Right ventricle myocardium superior (tissue), 1 donor: Measurements from ENCODE around the gene GPX2. TPM values are rescaled to one million over a fixed set of nuclear protein-coding genes. Genes with fewer than 3 reads are reported as not detected.
"Not testable (repeated sequence)": the region's sequence is repeated elsewhere in the genome, so short reads cannot be mapped to it uniquely, and the experiment has no call there.

Source experiments
- ATAC-seq: fragments of 200-7000 bp; cut with Tn5 transposase; one replicate; pipeline ENCODE4 v1.9.1; 2020; ENCODE audit warnings: mild to moderate bottlenecking; ENCODE audit not compliant: poor library complexity
- DNase-seq: peaks from one replicate; pipeline ENCODE4 v3.0.0-alpha.2; 2020
- intact Hi-C: fragments of 100-400 bp; cut with DNase I; formaldehyde crosslinking; loops from one replicate; pipeline ENCODE4 v1.11.2; 2022
- total RNA-seq: library from RNA; stranded (reverse); fragmentation: NEBNext Ultra II Directional; extraction: Animal tissue kit (Norgen Biotek cat#: 25700); gene quantifications from one replicate; pipeline ENCODE4 v1.2.1, GENCODE V29; 2021
- donor health status: DM: no; HTN: yes; CAD: no; lungs with severe emphysema.

The GPX2 gene
- total RNA-seq, 1 donor from 2014 or later: not detected

- no peak for ATAC-seq
- no peak for DNase-seq
- intact Hi-C loops: no loop called here
Measured at GRCh38 chr14:64926398-64926995, 16.0 kb downstream of the GPX2 start.

- DNase-seq: no peak
- no peak for ATAC-seq
- intact Hi-C loops: no loop called here
Measured at GRCh38 chr14:64923015-64923414, 19.5 kb downstream of the GPX2 start.

GRCh38 chr14:64920465-64920864 is 22.1 kb downstream of the GPX2 start:
- intact Hi-C loops: no loop called here

GRCh38 chr14:64919618-64920017 is 22.9 kb downstream of the GPX2 start:
- intact Hi-C loops: loop anchor here (10.0 kb wide), 1 partner anchor 65 kb away; the partner anchor contains the start of gene FNTB
- ATAC-seq (no peak), DNase-seq (no peak)

More at GRCh38 chr14:64920465-64920864, 22.1 kb downstream of the GPX2 start:
- ATAC-seq (no peak), DNase-seq (no peak)

GRCh38 chr14:64919215-64919614 is 23.3 kb downstream of the GPX2 start:
- no peak for ATAC-seq
- no peak for DNase-seq
- intact Hi-C loops: loop anchor here (10.0 kb wide), 1 partner anchor 66 kb away; the partner anchor contains the start of gene FNTB

GRCh38 chr14:64918216-64918615 is 24.3 kb downstream of the GPX2 start:
- ATAC-seq: no peak
- DNase-seq: no peak
- intact Hi-C loops: loop anchor here (10.0 kb wide), 1 partner anchor 67 kb away; the partner anchor contains the start of gene FNTB

- ATAC-seq: no peak
- intact Hi-C loops: loop anchor here (10.0 kb wide), 1 partner anchor 69 kb away; the partner anchor contains the start of gene FNTB
Measured at GRCh38 chr14:64915797-64916196, 26.7 kb downstream of the GPX2 start.

GRCh38 chr14:64915029-64915424 is 27.5 kb downstream of the GPX2 start:
- intact Hi-C loops: loop anchor here (10.0 kb wide), 1 partner anchor 70 kb away; the partner anchor contains the start of gene FNTB
- DNase-seq (no peak), ATAC-seq (no peak)

More at GRCh38 chr14:64915797-64916196, 26.7 kb downstream of the GPX2 start:
- DNase-seq: no peak

GRCh38 chr14:64914237-64915028 is 28.1 kb downstream of the GPX2 start, which contains the start of gene CHURC1:
Gene CHURC1 (plus strand): TSS chr14:64914455. CDS start chr14:64914496, 41 bp downstream.
- ATAC-seq (peak; percentile 99), DNase-seq (peak; percentile 99)
- intact Hi-C loops: loop anchor here (10.0 kb wide), 1 partner anchor 70 kb away; the partner anchor contains the start of gene FNTB

- ATAC-seq, DNase-seq: not testable (repeated sequence)
- intact Hi-C loops: loop anchor here (10.0 kb wide), 1 partner anchor 71 kb away; the partner anchor contains the start of gene FNTB
Measured at GRCh38 chr14:64913477-64913876, 29.1 kb downstream of the GPX2 start.

GRCh38 chr14:64912261-64912660 is 30.3 kb downstream of the GPX2 start:
- ATAC-seq (no peak), DNase-seq (no peak)
- intact Hi-C loops: loop anchor here (10.0 kb wide), 1 partner anchor 73 kb away; the partner anchor contains the start of gene FNTB

GRCh38 chr14:64910847-64911495 is 31.6 kb downstream of the GPX2 start:
- intact Hi-C loops: loop anchor here (10.0 kb wide), 1 partner anchor 74 kb away; the partner anchor contains the start of gene FNTB
- ATAC-seq (no peak), DNase-seq (no peak)

GRCh38 chr14:64906022-64906421 is 36.5 kb downstream of the GPX2 start:
- ATAC-seq: no peak
- intact Hi-C loops: no loop called here
- no peak for DNase-seq

- ATAC-seq (no peak), DNase-seq (no peak)
- intact Hi-C loops: no loop called here
Measured at GRCh38 chr14:64899958-64900357, 42.6 kb downstream of the GPX2 start.

- no peak for DNase-seq
- ATAC-seq: peak; percentile 86
- intact Hi-C loops: no loop called here
Measured at GRCh38 chr14:64891839-64892375, 50.6 kb downstream of the GPX2 start.

GRCh38 chr14:64891173-64891838 is 51.2 kb downstream of the GPX2 start:
- ATAC-seq: no peak
- no peak for DNase-seq
- intact Hi-C loops: no loop called here

- ATAC-seq: no peak
- DNase-seq: no peak
- intact Hi-C loops: loop anchor here (5.0 kb wide), 1 partner anchor 67 kb away; no protein-coding TSS in a partner anchor
Measured at GRCh38 chr14:64889352-64889751, 53.2 kb downstream of the GPX2 start.
